Midbrain (tissue), 1 donor: ENCODE measurements around the gene SHE.

ENCODE experiments used
- DNase-seq: peaks from one replicate; lab custom pipeline; 2025; lab: John Stamatoyannopoulos, UW

The SHE gene

GRCh38 chr1:154446292-154446691 lies 55.9 kb downstream of the SHE start:
- DNase-seq: no peak

GRCh38 chr1:154445040-154445472 lies 57.2 kb downstream of the SHE start:
- no peak for DNase-seq

GRCh38 chr1:154443274-154444013 lies 58.8 kb downstream of the SHE start:
- DNase-seq: no peak

GRCh38 chr1:154442006-154442740 lies 60.0 kb downstream of the SHE start:
- DNase-seq: no peak

GRCh38 chr1:154441241-154441888 lies 60.8 kb downstream of the SHE start:
- DNase-seq: no peak

- DNase-seq: no peak
Observed at GRCh38 chr1:154440036-154440804, 62.0 kb downstream of the SHE start.

GRCh38 chr1:154436433-154436832 lies 65.8 kb downstream of the SHE start:
- DNase-seq: no peak

- DNase-seq: no peak
Observed at GRCh38 chr1:154435599-154436200, 66.5 kb downstream of the SHE start.

- DNase-seq: peak; percentile 55
Observed at GRCh38 chr1:154434346-154435085, 67.7 kb downstream of the SHE start.

GRCh38 chr1:154433161-154433764 lies 68.9 kb downstream of the SHE start:
- no peak for DNase-seq

- no peak for DNase-seq
Observed at GRCh38 chr1:154431586-154432373, 70.4 kb downstream of the SHE start.

- DNase-seq: no peak
Observed at GRCh38 chr1:154430903-154431302, 71.3 kb downstream of the SHE start.

GRCh38 chr1:154429841-154430611 lies 72.2 kb downstream of the SHE start:
- no peak for DNase-seq
